Hindlimb muscle (tissue), 1 donor: ENCODE data around the gene CIP2A. TPM values are rescaled to one million over a fixed set of nuclear protein-coding genes. Genes with fewer than 3 reads are reported as not detected.
A peak's percentile ranks its signal among the peaks of the same experiment; 100 is the strongest.

Source experiments
- DNase-seq: peaks from one replicate; pipeline ENCODE4 v3.0.0-alpha.2; 2013
- polyA plus RNA-seq: library from polyadenylated mRNA; unstranded; fragments of 120-200 nt; gene quantifications from one replicate; pipeline ENCODE4 v1.2.1, GENCODE V29; 2013; ENCODE audit not compliant: insufficient read length

Gene CIP2A
- polyA plus RNA-seq, 1 donor = 7.8 TPM

DNA sequence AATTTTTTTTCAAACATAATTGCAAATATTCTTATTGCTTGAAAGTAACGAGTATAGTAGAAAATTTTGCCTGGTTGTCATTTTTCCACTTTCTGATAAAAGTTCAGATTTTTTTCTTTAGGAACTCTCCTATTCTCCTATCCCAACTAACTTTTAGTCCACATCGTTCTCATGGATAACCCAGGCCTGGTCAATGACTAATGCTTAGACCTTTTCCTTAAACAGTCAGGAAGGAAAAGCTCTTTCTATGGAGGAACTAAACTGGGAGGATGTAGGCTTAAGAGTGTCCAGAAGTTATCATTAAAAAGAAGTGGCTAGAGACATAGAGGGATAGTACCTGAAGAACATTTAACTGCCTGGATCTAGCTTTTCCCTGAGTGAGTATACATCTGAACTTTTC, 26.7 kb downstream of the CIP2A start:
- DNase-seq = no peak

DNA sequence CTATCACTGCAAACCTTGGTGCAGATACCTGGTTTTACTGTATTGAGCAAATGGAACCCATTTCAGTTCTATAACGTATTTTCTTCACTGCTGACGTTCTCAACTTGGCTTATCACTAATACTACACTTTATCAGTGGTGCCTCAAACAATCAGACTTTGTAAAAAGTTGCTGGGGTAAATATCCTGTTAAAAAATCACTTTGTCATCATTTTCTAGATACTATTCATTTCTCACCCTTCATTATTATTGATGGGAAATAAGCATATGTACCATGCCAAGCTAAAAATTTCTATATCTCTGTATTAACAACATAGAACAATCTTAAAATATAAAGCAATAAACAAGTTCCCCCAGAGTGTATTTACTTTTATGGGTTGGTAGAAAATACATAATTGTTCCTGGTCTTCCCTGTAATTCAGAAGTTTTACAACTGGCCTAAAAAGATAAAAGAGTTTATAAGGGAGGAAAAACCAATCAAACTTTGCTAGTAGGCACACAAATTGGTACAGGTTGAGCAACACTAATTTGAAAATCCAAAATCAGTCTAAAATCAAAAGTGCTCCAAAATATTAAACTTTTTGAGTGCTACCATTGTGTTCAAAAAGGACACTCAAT, 33.2 kb downstream of the CIP2A start:
- DNase-seq = no peak

DNA sequence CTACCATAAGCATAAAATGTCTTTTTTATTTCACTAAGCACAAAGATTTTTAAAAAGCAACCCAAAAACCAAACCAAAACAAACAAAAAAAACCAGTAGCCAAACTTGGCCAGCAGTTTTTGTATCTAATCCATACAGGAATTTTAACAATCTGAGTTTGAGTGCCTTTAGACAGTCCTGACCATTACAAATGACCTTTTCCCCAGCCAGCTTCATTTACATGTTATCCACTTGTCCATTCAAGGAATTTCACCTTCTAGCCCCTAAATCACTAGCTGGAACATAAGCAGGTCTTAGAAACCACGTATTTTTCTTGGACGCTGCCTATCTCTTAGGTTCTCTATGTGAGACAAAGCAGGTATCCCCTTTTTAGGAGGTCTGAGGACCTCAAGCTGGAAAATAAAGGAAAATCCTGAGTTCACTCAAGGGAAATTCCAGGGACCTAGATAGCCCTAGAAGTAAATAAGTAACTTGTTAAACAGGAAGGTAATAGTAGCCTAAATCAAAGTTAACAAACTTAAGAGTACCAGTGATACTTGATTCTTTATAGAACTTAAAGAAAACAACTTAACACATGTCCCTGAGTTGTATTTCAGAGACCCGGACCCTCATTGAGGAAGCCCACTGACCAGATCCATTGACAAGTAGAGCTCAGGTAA, 34.2 kb downstream of the CIP2A start:
- DNase-seq = no peak

DNA sequence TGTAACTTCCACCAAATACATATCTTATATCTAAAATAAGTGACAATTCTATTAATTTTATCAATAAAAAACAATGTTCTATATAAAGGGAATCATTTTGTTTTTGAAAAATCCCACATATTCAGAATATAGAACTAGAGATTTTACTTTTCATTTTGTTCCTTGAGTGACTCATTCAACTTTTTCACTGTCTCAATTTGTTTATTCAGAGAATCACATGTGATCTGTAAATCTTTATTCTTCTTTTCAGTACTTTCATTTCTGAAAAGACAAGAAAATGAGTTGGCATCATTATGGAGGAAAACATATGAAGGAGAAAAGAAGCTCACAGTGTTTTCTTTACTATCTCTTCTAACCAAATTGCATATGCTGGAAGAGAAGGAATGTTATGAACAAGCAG, 35.0 kb downstream of the CIP2A start:
- DNase-seq = no peak

DNA sequence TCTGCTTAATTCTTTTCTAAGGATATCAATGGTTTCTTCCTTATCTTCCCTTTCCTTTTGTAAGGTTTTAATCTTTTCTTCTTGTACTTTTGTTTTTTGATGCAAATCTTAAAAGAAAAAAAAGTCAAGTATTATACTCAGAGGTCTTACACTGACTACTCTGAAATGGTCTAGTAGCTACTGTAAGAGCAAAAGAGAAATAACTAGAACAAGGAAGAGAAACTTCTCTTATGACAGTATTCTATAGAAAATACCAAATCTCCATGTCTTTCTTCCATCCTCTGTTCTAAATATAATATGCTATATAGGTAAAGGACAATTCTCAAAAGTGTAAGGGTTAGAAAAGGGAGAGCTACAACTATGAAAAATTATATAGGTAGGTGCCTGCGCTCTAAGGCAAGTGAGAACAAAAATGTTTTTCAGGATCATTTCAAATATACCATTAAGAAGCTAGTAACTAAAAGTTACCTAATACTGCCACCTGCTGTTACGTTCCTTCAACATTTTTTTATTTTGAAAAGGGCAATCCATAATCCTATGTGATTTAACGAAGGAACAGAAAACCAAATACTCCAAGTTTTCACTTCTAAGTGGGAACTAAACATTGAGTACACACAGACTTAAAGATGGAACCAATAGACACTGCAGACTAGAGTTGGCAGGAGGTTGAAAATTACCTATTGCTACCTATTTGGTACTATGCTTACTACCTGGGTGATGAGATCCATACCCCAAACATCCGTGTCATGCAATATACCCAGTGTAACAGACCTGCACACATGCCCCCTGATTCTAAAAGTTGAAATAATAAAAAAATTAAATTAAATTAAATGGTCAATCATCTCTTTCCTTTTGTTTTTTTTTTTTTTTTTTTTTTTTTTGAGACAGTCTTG, 36.7 kb downstream of the CIP2A start:
- peak; percentile 25 for DNase-seq

DNA sequence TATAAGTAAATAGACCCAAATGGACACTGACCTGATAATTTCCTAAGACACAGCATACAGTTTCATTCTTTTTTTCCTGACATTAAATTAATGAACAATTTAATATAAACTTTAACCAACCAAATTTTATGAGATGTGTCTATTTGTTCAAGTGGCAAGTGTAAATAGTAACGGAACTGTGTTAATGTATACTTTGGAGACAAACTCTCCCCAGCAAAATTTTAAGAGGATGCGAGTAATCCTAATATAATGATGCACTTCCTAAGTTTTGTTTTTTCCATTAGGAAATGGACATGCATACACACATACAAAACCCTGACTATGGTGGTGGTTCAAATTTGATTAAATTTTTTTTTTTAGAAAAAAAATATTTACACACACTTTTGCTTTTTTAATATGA, 40.4 kb downstream of the CIP2A start:
- no peak for DNase-seq

DNA sequence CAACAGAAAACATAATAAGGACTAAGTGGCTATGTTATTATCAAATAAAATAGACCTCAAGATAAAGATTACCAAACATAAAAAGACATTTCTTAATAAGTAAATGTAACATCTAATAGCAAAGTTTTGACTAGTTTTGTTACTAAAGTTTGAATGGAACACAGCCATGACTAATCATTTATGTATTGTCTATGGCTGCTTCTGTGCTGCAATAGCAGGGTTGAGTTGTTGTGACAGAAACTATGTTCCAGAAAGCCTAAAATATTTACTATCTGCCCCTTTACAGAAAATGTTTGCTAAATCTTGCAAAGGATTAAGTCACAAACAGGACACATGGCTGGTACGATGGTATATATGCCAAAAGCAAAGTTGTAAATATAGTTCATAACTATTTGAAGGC, 40.9 kb downstream of the CIP2A start:
- DNase-seq = no peak

DNA sequence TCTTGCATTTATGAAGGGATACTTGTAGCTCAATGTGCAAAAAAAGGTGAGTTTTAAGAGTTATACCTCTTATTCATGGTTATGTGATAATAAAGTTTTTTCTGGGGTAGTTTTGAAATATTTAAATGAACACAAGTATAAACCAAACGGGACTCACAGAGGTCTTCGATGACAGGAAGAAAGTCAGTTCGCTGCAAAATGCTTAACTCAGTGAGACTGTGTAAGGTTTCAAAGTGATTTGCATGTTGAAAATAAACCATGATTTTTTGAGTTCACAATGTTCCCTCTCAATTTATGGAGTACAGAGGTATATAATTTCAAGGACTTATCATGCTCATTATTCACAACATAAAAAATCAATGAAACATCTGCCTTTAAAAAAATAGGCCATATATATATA, 42.5 kb downstream of the CIP2A start:
- DNase-seq = no peak

DNA sequence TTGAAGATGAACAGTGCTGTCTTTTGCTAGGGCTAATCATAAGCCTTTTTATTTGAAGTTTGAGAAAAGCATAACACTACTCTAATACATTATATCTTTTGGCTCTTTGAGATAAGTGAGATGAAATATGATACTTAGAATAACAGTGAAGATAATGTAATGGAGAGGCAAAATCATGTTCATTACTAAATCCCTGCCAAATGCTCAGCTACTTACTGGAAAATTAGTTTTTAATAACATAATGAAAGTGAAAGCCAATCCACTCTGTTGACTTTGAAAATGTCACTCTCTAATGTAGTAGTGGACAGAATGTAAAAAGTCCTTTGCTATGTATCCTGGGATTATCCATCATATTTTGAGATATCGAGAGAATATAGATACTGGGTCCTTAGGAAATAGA, 43.0 kb downstream of the CIP2A start:
- no peak for DNase-seq

DNA sequence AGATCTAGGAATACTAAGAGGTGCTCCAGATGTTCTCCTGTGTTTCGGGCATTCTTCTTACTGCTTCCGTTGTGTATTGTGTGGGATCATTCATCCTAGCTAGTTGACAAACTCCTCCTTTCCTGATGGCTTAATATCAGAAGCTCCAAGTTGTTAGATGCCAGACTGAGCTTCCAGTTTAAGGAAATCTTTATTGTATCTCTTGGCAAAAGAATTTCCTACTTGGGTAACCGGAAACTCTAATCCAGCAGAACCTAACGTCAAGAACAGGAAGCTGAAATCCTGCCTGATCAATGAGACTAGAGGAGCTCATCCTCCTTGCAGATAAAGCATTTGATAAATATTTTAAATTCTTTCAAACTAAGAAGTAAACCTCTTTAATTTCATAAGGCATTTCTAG, 51.2 kb downstream of the CIP2A start:
- no peak for DNase-seq

DNA sequence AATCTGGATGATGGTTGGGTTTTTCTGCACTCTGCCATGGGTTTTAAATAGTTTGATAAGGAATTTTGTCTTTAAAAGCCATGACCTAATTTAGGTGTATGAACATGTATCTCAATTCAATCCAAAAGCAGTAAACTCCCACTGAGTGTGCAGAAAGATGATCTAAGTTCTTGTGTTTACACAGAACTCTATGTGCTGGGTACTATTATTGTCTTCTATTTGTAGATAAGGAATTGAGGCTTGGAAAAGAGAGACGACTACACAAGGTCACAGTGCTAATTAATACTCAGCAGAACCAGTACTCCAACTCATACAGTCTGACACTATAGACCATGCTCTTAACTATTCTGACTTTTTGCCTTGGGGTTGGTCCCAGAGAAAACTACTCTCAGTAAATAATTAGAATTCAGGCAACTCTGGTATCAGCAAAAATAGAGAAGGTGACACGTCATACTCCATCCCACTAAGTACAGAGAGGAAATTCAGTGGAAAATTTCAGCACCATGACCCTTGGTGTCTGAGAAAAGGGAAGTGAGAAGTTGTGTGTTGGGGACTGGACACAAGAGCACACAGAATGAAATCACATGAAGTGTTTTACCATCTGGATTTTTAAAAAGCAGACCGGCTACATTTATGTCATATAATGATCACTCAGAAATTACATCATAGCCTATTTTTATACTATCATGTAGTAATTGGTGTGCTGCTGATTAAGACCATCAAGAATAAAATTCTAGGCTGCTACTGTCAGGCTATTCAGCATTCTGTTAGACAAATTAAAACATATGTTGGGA, 60.6 kb downstream of the CIP2A start:
- peak; percentile 12 for DNase-seq

DNA sequence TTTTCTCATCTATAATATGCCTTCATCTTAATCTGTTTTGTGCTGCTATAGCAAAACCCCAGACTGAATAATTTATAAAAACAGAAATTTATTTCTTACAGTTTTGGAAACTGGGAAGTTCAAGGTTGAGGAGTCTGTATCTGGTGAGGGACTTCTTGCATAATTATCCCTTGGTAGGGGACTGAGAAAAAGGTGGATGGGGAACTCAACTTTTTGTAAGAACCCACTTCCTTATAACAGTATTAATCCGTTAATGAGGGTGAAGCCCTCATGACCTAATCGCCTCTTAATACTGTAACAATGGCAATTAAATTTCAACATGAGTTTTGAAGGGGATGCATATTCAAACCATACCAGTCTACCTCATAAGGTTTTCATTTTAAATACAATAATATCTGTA, 61.4 kb downstream of the CIP2A start:
- DNase-seq = no peak

DNA sequence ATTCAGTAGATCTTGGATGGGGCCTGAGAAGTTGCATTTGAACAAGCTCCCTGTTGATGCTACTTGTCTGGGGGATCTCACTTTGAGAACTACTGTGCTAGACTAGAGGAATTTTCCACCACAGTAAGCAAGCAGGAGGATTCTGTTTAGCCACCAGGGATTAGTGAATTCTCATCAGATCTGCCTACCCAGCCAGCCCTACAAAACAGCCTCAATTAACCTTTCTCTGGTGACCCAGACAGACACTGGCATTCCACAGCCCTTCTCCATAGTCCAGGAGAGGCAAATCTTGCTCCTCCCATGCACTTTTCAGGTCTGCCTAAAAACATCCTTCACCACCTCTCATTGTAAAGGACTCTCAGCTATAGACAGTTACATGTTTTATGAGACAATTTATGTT, 62.1 kb downstream of the CIP2A start:
- no peak for DNase-seq

DNA sequence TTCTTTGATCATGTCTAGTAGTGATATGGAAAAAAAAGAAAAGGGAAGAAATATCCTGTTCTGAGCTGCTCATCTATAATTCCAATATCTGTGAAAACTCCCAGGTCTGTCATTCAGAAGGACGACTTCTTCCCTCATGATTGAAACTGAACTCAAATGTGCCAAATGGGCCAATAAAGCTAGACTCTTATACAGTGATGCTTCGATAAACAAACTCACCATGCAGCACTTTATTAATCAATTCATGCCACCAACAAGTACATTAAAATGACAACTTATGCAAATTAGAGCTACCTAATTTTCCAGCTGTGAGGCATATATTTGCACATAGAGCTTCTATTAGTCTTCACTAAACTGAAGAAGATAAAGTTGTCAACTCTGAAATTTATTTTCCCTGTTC, 63.3 kb downstream of the CIP2A start:
- no peak for DNase-seq

DNA sequence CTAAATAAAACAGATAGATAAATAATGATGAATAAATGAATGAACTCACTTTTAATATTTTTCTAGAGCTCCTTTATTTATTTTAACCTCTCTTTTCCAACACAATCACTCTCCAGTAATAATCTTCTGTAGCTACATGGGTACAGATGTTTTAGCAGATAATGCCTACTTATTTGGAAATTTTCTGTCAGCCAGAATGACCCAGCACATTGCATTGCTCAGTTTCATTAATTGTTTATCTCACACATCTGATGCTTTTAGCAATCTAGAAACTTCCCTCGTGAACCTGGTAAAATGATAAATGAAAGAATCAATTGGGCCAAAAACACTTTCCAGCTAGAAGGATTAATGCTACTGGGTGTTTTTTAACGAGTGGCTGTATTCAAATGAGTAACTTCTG, 64.0 kb downstream of the CIP2A start:
- no peak for DNase-seq

DNA sequence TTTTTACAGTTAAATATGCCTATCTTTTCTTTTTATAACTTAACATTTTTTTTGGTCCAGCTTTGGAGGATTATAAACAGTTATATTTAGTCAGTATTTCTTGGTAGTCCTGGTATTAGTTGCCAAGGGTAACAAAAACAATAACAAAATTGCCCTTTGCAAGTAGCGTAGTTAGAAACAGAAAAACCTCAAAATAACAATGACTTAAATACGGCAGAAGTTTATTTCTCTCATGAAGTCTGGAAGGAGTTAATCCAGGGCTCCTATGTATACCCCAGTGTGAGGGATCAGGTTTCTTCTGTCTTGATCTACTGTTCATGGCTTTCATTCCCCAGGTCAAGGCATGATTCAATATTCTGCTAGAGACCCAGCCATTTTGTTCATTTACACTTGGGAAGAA, 64.7 kb downstream of the CIP2A start:
- no peak for DNase-seq

DNA sequence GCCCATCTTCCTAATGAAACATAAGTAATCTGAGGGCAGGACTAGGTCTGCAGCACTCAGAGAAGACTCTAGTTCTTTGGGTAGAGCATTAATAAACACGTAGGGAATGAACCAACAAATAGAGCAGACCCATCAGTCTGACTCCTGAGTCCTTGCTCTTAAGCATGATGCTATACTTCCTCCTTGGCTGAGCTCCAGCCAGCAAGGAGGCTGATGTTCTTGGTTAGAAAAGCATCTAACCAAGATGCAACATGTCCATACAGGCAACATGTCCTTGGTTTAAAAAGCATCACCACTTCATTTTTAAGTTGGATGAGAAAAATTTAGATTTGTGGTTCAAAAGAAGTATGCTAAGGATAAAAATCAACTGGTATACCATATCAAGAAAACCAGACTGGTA, 70.3 kb downstream of the CIP2A start:
- no peak for DNase-seq

DNA sequence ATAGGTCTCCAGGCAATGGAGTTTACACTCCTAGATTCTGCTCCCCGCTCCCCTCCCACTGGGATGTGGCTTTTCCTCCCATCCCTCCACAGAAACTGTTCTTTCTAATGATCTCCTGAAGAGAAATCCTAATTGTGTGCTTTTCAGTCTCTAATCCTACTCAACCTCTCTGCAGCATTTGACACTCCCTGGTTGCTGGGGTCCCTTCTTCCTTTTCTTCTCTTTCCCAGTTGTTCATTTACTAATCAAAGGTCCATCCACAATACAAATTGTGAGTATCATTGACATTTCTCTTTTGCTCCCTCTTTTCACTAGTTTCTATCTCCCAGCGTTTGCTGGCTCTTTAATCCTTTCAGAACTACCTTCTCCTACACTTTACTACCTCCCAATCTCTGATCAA, 72.4 kb downstream of the CIP2A start:
- DNase-seq = no peak

DNA sequence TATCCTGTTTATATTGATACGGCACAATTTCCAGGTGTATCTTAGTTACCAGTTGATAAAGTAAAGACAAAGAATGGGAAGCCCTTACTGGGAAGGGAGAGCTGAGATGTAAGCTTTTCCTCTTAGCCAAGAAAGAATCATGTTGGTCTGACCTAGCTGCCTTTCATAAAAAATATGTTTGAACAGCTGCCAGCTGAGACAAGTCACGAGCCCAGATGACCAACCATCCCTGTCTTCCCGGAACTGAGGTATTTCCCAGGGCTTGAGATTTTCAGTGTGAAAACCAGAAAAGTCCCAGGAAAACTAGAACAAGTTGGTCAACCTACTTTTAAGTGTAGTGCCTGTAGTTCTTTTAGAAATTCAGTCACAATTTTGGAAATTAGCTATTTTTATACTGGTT, 75.3 kb downstream of the CIP2A start:
- DNase-seq = no peak

DNA sequence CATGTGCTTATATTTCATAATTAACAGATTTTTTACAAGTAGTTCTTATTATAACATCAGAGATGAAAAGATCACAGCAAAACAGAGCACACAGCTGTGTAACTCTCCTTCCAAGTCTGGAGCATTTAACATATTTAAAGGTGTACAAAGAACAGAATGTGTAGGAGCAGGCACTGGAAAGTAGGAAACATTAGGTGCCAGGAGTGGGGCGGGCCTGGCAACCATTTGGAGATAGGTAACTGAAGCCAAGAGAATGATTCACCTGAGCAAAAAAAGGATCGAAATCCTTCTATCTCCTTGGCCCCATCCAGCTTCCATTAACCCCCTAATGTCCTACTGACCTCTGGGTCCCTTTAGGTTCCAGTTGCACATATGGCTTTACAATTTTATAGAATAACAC, 76.6 kb downstream of the CIP2A start:
- no peak for DNase-seq

DNA sequence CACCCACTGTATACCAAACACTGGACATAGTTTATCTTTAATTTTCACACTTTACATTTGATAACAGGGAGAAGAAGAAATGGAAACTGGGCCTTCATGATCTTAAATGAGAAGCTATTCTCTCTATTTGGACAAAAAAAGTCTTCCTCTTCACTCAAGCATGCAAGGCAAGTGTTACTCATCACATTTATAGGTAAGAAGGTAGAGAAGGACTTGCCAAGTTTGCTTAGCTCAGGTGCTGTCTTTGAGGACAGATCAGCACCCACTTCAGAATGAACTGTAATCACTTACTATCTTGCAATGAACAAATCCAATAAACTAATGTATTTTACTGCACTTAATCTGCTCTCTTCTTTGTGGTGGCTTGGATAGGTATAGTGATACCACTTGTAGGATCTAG, 77.7 kb downstream of the CIP2A start:
- no peak for DNase-seq

DNA sequence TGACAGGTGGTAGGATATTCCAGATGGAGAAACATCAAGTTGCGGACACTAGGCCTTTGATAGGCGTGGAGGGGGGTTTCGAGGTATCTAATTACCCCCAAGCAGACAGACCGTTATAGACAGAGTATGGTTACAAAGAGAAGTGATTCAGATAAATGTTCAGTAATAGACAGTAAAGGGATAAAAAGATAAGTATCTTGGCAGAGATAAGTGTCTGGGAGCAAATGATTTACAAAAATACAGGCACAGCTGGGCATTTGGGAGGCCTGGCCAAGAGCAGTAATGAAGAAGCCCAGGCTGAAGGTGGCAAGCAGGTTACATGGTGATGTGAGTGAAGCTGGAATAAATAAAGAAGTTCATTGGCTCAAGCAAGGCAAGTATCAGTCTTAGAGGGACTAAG, 78.2 kb downstream of the CIP2A start:
- DNase-seq = no peak

DNA sequence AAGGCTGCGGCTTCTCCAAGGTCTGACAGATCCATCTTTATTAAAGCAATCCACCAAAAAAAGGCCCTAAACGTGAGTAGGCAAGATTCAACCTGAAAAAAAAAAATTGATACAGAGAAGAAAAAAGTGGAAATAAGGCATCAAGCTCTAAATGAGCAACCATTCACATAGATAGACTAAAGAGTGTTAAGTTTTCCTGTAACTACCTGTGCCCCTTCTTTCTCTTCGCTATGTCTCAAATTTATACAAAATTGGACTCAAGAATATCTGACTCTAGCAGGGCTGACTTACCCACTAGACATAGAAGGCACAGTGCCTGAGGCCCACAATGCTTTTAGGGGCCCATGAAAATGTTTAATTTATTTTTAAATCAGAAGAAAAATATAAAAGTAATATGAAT, 78.7 kb downstream of the CIP2A start, which contains the start of gene MYH15:
MYH15 (minus strand) TSS at position 101 of the 400 bp plus-strand sequence; CDS start at position 35, 66 bp downstream.
- DNase-seq = no peak
